ENCODE data around the gene LAMB1.

LAMB1 gene

DNA sequence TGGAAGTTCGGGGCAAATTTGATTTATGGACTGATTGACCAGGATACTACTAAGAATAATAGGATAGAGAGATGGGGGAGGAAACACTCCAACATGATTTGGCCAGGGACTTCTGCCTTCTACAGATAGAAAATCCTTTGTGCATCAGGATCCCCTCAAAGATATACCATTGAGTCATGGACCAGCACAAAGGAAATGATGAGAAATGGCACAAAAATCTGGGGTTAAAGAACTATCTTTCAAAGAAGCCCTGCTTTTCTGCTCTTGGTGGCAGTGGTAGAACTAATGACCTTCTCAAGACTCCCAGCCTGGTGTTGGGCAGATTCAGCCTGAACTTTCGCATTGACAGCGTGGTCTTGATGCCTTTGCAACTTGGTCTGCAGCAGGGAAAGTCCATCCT lies 27.6 kb upstream of the LAMB1 start:
- H3K27ac ChIP-seq = no peak overlapping the region
- TF ChIP-seq, protein P1, sequence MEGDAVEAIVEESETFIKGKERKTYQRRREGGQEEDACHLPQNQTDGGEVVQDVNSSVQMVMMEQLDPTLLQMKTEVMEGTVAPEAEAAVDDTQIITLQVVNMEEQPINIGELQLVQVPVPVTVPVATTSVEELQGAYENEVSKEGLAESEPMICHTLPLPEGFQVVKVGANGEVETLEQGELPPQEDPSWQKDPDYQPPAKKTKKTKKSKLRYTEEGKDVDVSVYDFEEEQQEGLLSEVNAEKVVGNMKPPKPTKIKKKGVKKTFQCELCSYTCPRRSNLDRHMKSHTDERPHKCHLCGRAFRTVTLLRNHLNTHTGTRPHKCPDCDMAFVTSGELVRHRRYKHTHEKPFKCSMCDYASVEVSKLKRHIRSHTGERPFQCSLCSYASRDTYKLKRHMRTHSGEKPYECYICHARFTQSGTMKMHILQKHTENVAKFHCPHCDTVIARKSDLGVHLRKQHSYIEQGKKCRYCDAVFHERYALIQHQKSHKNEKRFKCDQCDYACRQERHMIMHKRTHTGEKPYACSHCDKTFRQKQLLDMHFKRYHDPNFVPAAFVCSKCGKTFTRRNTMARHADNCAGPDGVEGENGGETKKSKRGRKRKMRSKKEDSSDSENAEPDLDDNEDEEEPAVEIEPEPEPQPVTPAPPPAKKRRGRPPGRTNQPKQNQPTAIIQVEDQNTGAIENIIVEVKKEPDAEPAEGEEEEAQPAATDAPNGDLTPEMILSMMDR (conservative IDR thresholded peaks at IDR 0.05) = no peak

DNA sequence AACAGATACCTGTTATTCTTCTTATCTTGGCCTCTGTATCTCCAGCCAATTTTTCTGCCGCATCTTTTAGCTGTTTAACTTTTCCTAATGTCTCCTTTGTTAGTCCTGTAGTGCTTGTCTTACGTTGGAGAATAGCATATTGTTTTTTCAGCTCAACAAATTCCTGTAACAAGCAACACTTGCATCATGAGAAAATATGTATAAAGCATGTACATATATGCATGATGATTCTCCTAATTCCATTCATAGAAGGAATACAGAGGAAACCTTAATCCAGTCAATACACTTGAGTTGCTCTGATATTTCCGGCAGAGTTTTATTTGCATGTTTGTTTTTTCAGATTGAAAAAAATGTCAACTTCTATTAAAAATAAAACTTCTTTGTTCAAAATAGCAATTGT lies 26.1 kb upstream of the LAMB1 start:
- TF ChIP-seq, protein P1 (conservative IDR thresholded peaks at IDR 0.05) = no peak
- H3K27ac ChIP-seq = no peak overlapping the region

DNA sequence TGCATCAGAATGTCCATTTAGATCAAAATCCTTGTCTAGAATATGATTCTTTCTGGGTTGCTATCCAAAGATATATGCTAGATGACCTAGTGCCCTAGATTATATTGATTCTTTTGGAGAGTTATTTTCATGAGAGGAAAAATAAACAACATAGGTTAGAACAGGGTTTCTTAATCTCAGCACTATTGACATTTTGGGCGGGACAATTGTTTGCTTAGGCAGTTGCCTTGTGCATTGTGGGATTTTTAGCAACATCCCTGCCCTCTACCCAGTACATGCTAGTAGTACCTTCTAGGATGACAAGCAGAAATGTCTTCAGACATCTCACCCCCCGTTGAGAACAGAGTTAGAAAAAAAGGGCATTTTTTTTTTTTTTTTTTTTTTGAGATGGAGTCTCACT lies 25.1 kb upstream of the LAMB1 start:
- H3K27ac ChIP-seq = no peak overlapping the region; the same call in 1 of the 2 replicates
- TF ChIP-seq, protein P1 (conservative IDR thresholded peaks at IDR 0.05) = no peak

DNA sequence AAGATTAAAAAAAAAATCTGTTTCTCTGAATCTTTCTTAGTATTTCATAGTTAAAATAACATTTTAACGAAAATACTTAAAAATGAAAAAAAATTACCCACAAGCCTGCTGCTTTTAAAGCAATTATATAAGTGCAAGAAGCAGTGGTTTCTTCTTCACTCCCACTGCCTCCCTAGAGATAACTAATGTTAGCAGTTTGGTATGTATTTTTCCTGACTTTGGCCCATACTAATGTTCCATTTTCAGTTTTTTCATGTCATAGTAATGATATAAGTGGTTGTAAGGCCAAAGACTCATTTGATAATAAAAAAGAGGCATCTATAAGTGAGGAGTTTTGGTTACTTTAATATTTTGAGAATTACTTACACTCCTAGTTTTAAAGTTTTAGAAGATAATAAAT lies 24.3 kb upstream of the LAMB1 start:
- H3K27ac ChIP-seq = no peak overlapping the region
- TF ChIP-seq, protein P1 (conservative IDR thresholded peaks at IDR 0.05) = no peak

DNA sequence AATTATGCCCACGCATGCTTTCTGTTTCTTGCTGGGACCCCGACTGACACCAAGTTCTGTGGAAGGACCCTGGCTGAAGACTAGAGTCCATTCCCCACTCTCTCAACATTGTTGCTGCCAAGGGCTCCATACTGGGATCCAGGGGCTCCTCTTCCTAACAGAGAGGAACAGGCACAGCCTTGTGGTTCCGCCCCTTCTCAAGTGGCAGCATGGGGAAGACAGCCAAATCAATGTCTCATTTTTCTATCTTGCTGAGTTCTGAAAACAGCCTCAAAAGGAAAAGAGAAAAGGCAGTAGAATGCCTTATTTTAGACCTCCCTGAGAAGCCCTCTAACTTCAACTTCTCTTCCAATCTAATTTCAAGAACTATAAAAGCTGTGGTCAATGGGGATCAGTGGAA lies 23.7 kb upstream of the LAMB1 start:
- TF ChIP-seq, protein P1 (conservative IDR thresholded peaks at IDR 0.05) = no peak
- no peak overlapping the region for H3K27ac ChIP-seq

DNA sequence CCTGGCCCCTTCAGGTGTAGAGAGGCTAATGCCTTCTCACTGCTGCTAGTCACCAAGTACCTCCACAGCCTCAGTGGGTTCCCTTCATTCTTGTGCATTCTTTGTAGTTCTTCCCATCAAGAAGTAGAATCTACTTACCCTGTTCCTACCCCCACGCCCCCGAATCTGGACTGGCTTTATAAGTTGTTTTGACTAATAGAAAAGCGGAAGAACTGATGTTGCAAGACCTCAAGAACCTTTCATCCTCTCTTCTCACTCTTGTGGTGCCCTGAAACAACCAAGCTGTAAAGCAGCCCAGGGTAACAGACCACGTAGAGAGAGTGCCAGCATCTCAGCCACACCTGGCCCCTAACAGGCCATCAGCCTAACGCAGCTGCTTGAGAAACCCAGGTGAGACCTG lies 23.2 kb upstream of the LAMB1 start:
- H3K27ac ChIP-seq = no peak overlapping the region
- TF ChIP-seq, protein P1 (conservative IDR thresholded peaks at IDR 0.05) = no peak

DNA sequence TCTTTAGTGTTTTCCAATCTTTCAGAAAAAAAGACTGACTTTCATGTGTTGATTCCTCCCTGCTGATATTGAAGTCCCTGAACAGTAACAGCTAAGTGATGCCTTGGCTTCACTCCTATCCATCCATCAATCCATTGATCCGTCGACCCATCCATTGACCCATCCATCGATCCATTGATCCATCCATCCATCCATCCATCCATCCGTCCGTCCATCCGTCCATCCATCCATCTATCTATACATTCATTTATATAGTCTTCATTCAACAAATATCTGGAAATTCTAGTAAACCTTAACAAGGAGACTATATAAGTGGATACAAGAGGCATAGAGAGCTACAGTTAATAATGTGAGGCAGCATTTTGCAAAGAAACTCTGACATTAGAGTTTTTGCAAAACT lies 21.6 kb upstream of the LAMB1 start:
- no peak overlapping the region for H3K27ac ChIP-seq
- TF ChIP-seq, protein P1 (conservative IDR thresholded peaks at IDR 0.05) = no peak

DNA sequence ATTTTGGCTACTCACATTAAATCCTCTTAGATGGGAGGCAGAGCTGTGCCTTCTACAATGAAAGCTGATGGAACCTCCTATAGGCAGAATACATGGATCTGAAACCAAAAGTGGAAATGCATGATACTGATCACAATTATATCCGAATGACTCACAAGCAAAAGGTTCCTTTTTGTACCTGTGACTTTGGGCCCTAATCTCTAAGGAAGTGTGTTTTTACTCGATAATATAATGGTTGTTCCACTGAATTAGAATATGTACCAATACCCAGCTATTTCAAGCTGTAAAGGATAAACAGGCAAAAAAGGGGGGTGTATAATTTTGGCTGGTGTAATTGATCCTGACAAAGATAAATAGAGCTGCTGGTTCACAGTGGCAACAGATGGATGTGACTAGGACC lies 17.6 kb upstream of the LAMB1 start:
- H3K27ac ChIP-seq = no peak overlapping the region

More for the DNA sequence above, 17.6 kb upstream of the LAMB1 start:
- TF ChIP-seq, protein P1 (conservative IDR thresholded peaks at IDR 0.05) = no peak
